HG03108 (cell line): ENCODE measurements around the gene TBC1D13.
"Not testable (repeated sequence)": the region's sequence is repeated elsewhere in the genome, so short reads cannot be mapped to it uniquely, and the experiment has no call there.

ENCODE experiments used
- ATAC-seq: cut with Tn5 transposase; IDR thresholded peaks from one replicate; pipeline ENCODE4 v1.9.1; 2021; ENCODE audit warnings: moderate library complexity; ENCODE audit not compliant: unreplicated experiment

The TBC1D13 gene

GRCh38 chr9:128782669-128783068 is 4.4 kb upstream of the TBC1D13 start:
- no peak for ATAC-seq

- ATAC-seq: no peak
Measured at GRCh38 chr9:128785427-128785826, 1.6 kb upstream of the TBC1D13 start.

- ATAC-seq: no peak
Measured at GRCh38 chr9:128787659-128788058, 606 bp downstream of the TBC1D13 start.

GRCh38 chr9:128788445-128788844 is 1.4 kb downstream of the TBC1D13 start:
- ATAC-seq: no peak

GRCh38 chr9:128790536-128790935 is 3.5 kb downstream of the TBC1D13 start:
- no peak for ATAC-seq

- ATAC-seq: no peak
Measured at GRCh38 chr9:128792134-128792533, 5.1 kb downstream of the TBC1D13 start.

- no peak for ATAC-seq
Measured at GRCh38 chr9:128792978-128793686, 6.1 kb downstream of the TBC1D13 start.

GRCh38 chr9:128794961-128795360 is 7.9 kb downstream of the TBC1D13 start:
- not testable (repeated sequence) for ATAC-seq

- no peak for ATAC-seq
Measured at GRCh38 chr9:128798896-128799295, 11.8 kb downstream of the TBC1D13 start.

GRCh38 chr9:128800061-128800460 is 13.0 kb downstream of the TBC1D13 start:
- no peak for ATAC-seq

GRCh38 chr9:128802482-128802881 is 15.4 kb downstream of the TBC1D13 start:
- no peak for ATAC-seq

GRCh38 chr9:128805661-128806060 is 18.6 kb downstream of the TBC1D13 start:
- no peak for ATAC-seq

- no peak for ATAC-seq
Measured at GRCh38 chr9:128807827-128808226, 20.8 kb downstream of the TBC1D13 start.

- no peak for ATAC-seq
Measured at GRCh38 chr9:128808543-128808942, 21.5 kb downstream of the TBC1D13 start.

GRCh38 chr9:128809036-128809599 is 22.1 kb downstream of the TBC1D13 start:
- no peak for ATAC-seq

GRCh38 chr9:128809831-128810230 is 22.8 kb downstream of the TBC1D13 start:
- ATAC-seq: no peak

- no peak for ATAC-seq
Measured at GRCh38 chr9:128810873-128811272, 23.8 kb downstream of the TBC1D13 start.

GRCh38 chr9:128818099-128818838 is 31.2 kb downstream of the TBC1D13 start, which contains the start of gene ENDOG:
Gene ENDOG, plus strand, starts transcription at chr9:128818500. Its CDS starts 185 bp downstream, at chr9:128818685.
- ATAC-seq: peak; percentile 91

- ATAC-seq: peak; percentile 17
Measured at GRCh38 chr9:128818839-128819715, 32.0 kb downstream of the TBC1D13 start.

- no peak for ATAC-seq
Measured at GRCh38 chr9:128819716-128820664, 32.9 kb downstream of the TBC1D13 start.
